ENCODE results near the gene IGF2.

The IGF2 gene

GRCh38 chr11:2155511-2155910 is 16.3 kb upstream of the IGF2 start:
- no peak overlapping the region for H3K9ac ChIP-seq (ENCODE audit: low read length)
- no peaks in the 10 kb centered on the region for H3K4me1 ChIP-seq (ENCODE audit: insufficient read depth, low read length, severe bottlenecking)
- TF ChIP-seq, protein P1, sequence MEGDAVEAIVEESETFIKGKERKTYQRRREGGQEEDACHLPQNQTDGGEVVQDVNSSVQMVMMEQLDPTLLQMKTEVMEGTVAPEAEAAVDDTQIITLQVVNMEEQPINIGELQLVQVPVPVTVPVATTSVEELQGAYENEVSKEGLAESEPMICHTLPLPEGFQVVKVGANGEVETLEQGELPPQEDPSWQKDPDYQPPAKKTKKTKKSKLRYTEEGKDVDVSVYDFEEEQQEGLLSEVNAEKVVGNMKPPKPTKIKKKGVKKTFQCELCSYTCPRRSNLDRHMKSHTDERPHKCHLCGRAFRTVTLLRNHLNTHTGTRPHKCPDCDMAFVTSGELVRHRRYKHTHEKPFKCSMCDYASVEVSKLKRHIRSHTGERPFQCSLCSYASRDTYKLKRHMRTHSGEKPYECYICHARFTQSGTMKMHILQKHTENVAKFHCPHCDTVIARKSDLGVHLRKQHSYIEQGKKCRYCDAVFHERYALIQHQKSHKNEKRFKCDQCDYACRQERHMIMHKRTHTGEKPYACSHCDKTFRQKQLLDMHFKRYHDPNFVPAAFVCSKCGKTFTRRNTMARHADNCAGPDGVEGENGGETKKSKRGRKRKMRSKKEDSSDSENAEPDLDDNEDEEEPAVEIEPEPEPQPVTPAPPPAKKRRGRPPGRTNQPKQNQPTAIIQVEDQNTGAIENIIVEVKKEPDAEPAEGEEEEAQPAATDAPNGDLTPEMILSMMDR (IDR thresholded peaks at IDR 0.05; ENCODE audit: low read length) = no peak
- no peak for TF ChIP-seq EZH2 (IDR thresholded peaks at IDR 0.05; ENCODE audit: borderline replicate concordance, low read length)
- no peak overlapping the region for H3K27ac ChIP-seq (ENCODE audit: low read depth, low read length, poor library complexity, severe bottlenecking)
- no peaks in the 10 kb centered on the region for H3K79me2 ChIP-seq (ENCODE audit: insufficient read depth, low read length)
- no peak overlapping the region for H3K4me2 ChIP-seq (ENCODE audit: low read length)
- H2AFZ ChIP-seq (ENCODE audit: low read length) = no peak overlapping the region
- H3K9me3 ChIP-seq (ENCODE audit: low read length) = no peaks in the 10 kb centered on the region
- H3K36me3 ChIP-seq (ENCODE audit: insufficient read depth, low read length) = no peaks in the 10 kb centered on the region
- H3K4me3 ChIP-seq (ENCODE audit: low read depth, low read length, poor library complexity, severe bottlenecking) = no peak overlapping the region
- no peaks in the 10 kb centered on the region for H3F3A ChIP-seq (ENCODE audit: insufficient read depth, low read length)
- H4K20me1 ChIP-seq (ENCODE audit: insufficient read depth, low read length) = no peaks in the 10 kb centered on the region
- H3K27me3 ChIP-seq (ENCODE audit: insufficient read depth, low read length) = 0 out of 2 replicates have a peak, but pooled peaks cover 6% of the 10 kb centered on the region
- H3K9me2 ChIP-seq (ENCODE audit: low read depth, low read length) = no peaks in the 10 kb centered on the region

DNA sequence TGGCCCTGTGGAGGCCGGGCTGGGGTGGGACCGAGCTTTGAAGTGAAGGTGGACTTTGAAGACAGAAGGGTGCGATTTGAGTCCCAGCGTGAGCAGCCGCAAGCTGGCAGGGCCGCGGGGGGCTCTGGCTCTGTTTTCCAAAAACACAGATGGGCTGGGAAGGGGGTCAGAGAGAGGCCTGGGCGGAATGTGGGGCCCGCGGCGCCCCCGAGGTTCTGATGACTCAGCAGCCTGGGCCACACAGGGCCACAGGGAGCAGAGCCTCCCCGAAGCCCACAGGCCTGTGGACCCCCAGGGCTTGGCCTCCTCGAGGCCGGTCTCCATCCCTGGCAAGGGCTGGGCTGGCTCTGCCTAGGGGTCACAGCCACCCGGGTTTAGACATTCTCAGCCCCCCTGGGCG is 15.7 kb upstream of the IGF2 start:
- no peaks in the 10 kb centered on the region for H3K36me3 ChIP-seq (ENCODE audit: insufficient read depth, low read length)
- H3K9me2 ChIP-seq (ENCODE audit: low read depth, low read length) = no peaks in the 10 kb centered on the region
- H3K9ac ChIP-seq (ENCODE audit: low read length) = no peak overlapping the region
- no peak overlapping the region for H3K4me2 ChIP-seq (ENCODE audit: low read length)
- H3K79me2 ChIP-seq (ENCODE audit: insufficient read depth, low read length) = no peaks in the 10 kb centered on the region
- H3K27me3 ChIP-seq (ENCODE audit: insufficient read depth, low read length) = 0 out of 2 replicates have a peak, but pooled peaks cover 6% of the 10 kb centered on the region
- H2AFZ ChIP-seq (ENCODE audit: low read length) = no peak overlapping the region
- H3K4me1 ChIP-seq (ENCODE audit: insufficient read depth, low read length, severe bottlenecking) = no peaks in the 10 kb centered on the region
- H3F3A ChIP-seq (ENCODE audit: insufficient read depth, low read length) = no peaks in the 10 kb centered on the region
- no peak overlapping the region for H3K4me3 ChIP-seq (ENCODE audit: low read depth, low read length, poor library complexity, severe bottlenecking)
- no peaks in the 10 kb centered on the region for H4K20me1 ChIP-seq (ENCODE audit: insufficient read depth, low read length)
- TF ChIP-seq EZH2 (IDR thresholded peaks at IDR 0.05; ENCODE audit: borderline replicate concordance, low read length) = no peak
- TF ChIP-seq, protein P1 (IDR thresholded peaks at IDR 0.05; ENCODE audit: low read length) = no peak
- H3K27ac ChIP-seq (ENCODE audit: low read depth, low read length, poor library complexity, severe bottlenecking) = no peak overlapping the region
- H3K9me3 ChIP-seq (ENCODE audit: low read length) = no peaks in the 10 kb centered on the region

GRCh38 chr11:2154195-2154585 is 15.0 kb upstream of the IGF2 start:
- no peak for TF ChIP-seq EZH2 (IDR thresholded peaks at IDR 0.05; ENCODE audit: borderline replicate concordance, low read length)
- TF ChIP-seq, protein P1 (IDR thresholded peaks at IDR 0.05; ENCODE audit: low read length) = no peak
- Histone ChIP-seq H3K9me3 (ENCODE audit: low read length) (no peaks in the 10 kb centered on the region), H4K20me1 (ENCODE audit: insufficient read depth, low read length) (no peaks in the 10 kb centered on the region), H3K4me3 (ENCODE audit: low read depth, low read length, poor library complexity, severe bottlenecking) (no peak overlapping the region), H3K9me2 (ENCODE audit: low read depth, low read length) (no peaks in the 10 kb centered on the region), H3K36me3 (ENCODE audit: insufficient read depth, low read length) (no peaks in the 10 kb centered on the region), H3K9ac (ENCODE audit: low read length) (no peak overlapping the region), H3F3A (ENCODE audit: insufficient read depth, low read length) (no peaks in the 10 kb centered on the region), H3K4me2 (ENCODE audit: low read length) (no peak overlapping the region), H2AFZ (ENCODE audit: low read length) (no peak overlapping the region), H3K4me1 (ENCODE audit: insufficient read depth, low read length, severe bottlenecking) (no peaks in the 10 kb centered on the region), H3K79me2 (ENCODE audit: insufficient read depth, low read length) (no peaks in the 10 kb centered on the region), H3K27ac (ENCODE audit: low read depth, low read length, poor library complexity, severe bottlenecking) (no peak overlapping the region), H3K27me3 (ENCODE audit: insufficient read depth, low read length) (0 out of 2 replicates have a peak, but pooled peaks cover 6% of the 10 kb centered on the region)

Measured in OCI-LY1 (cell line).